ENCODE data around the gene SERINC3. TPM values are rescaled to one million over a fixed set of nuclear protein-coding genes. Genes with fewer than 3 reads are reported as not detected.

The SERINC3 gene
- total and polyA plus RNA-seq, 8 donors = 14.5 to 52.1 (median 31.3) TPM

GRCh38 chr20:44509762-44510161 lies 12.1 kb downstream of the SERINC3 start:
- TF ChIP-seq CTCF (IDR thresholded peaks at IDR 0.05) = no peak
- H3K27ac ChIP-seq = no peak overlapping the region
- DNase-seq = no peak
- peaks cover 0 to 55% (median 9%) of the 10 kb centered on the region in 3 donors for H3K36me3 ChIP-seq
- H3K9me3 ChIP-seq = no peaks in the 10 kb centered on the region
- H3K27me3 ChIP-seq = no peaks in the 10 kb centered on the region
- 89 to 92% methylated on average over 4 of the region's 4 CpGs for WGBS, 2 donors
- no peaks in the 10 kb centered on the region for H3K4me1 ChIP-seq
- FAIRE-seq = no peak
- no peak for ATAC-seq
- intact Hi-C loops (cut with DNase I) = no loop called here
- H3K4me3 ChIP-seq = no peak overlapping the region

- FAIRE-seq (no peak), ATAC-seq (no peak), DNase-seq (no peak)
- Histone ChIP-seq H3K4me1 (no peaks in the 10 kb centered on the region), H3K27ac (no peak overlapping the region), H3K36me3 (peaks cover 0 to 85% (median 35%) of the 10 kb centered on the region in 3 donors), H3K9me3 (no peaks in the 10 kb centered on the region), H3K27me3 (no peaks in the 10 kb centered on the region), H3K4me3 (no peak overlapping the region)
- intact Hi-C loops (cut with DNase I) = no loop called here
- 90 to 92% methylated on average over 6 of the region's 6 CpGs for WGBS, 2 donors
- TF ChIP-seq CTCF (IDR thresholded peaks at IDR 0.05) = no peak
Measured at GRCh38 chr20:44504402-44505307, 17.2 kb downstream of the SERINC3 start.

GRCh38 chr20:44502968-44503367 lies 18.9 kb downstream of the SERINC3 start:
- FAIRE-seq (no peak), ATAC-seq (no peak)
- intact Hi-C loops (cut with DNase I) = no loop called here

GRCh38 chr20:44501448-44501847 lies 20.4 kb downstream of the SERINC3 start:
- ATAC-seq (no peak), FAIRE-seq (no peak), DNase-seq (no peak)
- no peaks in the 10 kb centered on the region for H3K27me3 ChIP-seq
- H3K27ac ChIP-seq = no peak overlapping the region
- no peaks in the 10 kb centered on the region for H3K4me1 ChIP-seq
- H3K4me3 ChIP-seq = no peak overlapping the region
- no peaks in the 10 kb centered on the region for H3K9me3 ChIP-seq
- intact Hi-C loops (cut with DNase I) = no loop called here
- H3K36me3 ChIP-seq = peaks cover 0 to 76% (median 43%) of the 10 kb centered on the region in 3 donors
- no peak for TF ChIP-seq CTCF (IDR thresholded peaks at IDR 0.05)
- WGBS, 2 donors = 90 to 91% methylated on average over 5 of the region's 5 CpGs

More at GRCh38 chr20:44502968-44503367, 18.9 kb downstream of the SERINC3 start:
- WGBS, 2 donors = 90 to 96% methylated on average over 1 of the region's 1 CpG
- H3K4me1 ChIP-seq = no peaks in the 10 kb centered on the region
- H3K27me3 ChIP-seq = no peaks in the 10 kb centered on the region
- DNase-seq = no peak
- TF ChIP-seq CTCF (IDR thresholded peaks at IDR 0.05) = no peak
- H3K27ac ChIP-seq = no peak overlapping the region
- H3K9me3 ChIP-seq = no peaks in the 10 kb centered on the region
- peaks cover 0 to 79% (median 38%) of the 10 kb centered on the region in 3 donors for H3K36me3 ChIP-seq
- no peak overlapping the region for H3K4me3 ChIP-seq

- intact Hi-C loops (cut with DNase I) = no loop called here
- FAIRE-seq (no peak), DNase-seq (no peak), ATAC-seq (no peak)
- TF ChIP-seq CTCF (IDR thresholded peaks at IDR 0.05) = no peak
- Histone ChIP-seq H3K9me3 (no peaks in the 10 kb centered on the region), H3K4me1 (no peaks in the 10 kb centered on the region), H3K27ac (no peak overlapping the region), H3K27me3 (no peaks in the 10 kb centered on the region), H3K4me3 (no peak overlapping the region), H3K36me3 (peaks cover 2 to 76% (median 45%) of the 10 kb centered on the region in 3 donors)
- WGBS, 2 donors = 86 to 96% methylated on average over 3 of the region's 3 CpGs
Measured at GRCh38 chr20:44500221-44500620, 21.6 kb downstream of the SERINC3 start.
